MG63 (cell line): Measurements from ENCODE around the gene GPR65. TPM values are rescaled to one million over a fixed set of nuclear protein-coding genes. Genes with fewer than 3 reads are reported as not detected.
"Not testable (repeated sequence)": the region's sequence is repeated elsewhere in the genome, so short reads cannot be mapped to it uniquely, and the experiment has no call there.

Experiments
- DNase-seq: peaks from one replicate; pipeline ENCODE4 v3.0.0-alpha.2; 2020
- H3K27me3 ChIP-seq: fragments of 250-450 bp; sonication (Bioruptor Pico); 2 replicates; pipeline ENCODE4 v1.5.1; 2020; ENCODE audit warnings: mild to moderate bottlenecking, moderate library complexity
- H3K36me3 ChIP-seq: fragments of 250-450 bp; sonication (Bioruptor Pico); 2 replicates; pipeline ENCODE4 v1.5.1; 2020; ENCODE audit warnings: mild to moderate bottlenecking, moderate library complexity
- H3K4me3 ChIP-seq: fragments of 250-450 bp; sonication (Bioruptor Pico); 2 replicates; pipeline ENCODE4 v1.5.1; 2020; ENCODE audit warnings: mild to moderate bottlenecking, moderate library complexity
- H3K9me3 ChIP-seq: fragments of 250-450 bp; sonication (Bioruptor Pico); 2 replicates; pipeline ENCODE4 v1.5.1; 2020; ENCODE audit warnings: mild to moderate bottlenecking, moderate library complexity
- total RNA-seq: library from RNA; depleted of rRNA; stranded (reverse); fragments of >200 nt; shearing (Covaris generic); gene quantifications from 2 replicates; pipeline ENCODE4 v1.2.3, GENCODE V29; 2014; ENCODE audit warnings: low replicate concordance

Gene GPR65
- total RNA-seq, 1 experiment from 2014 or later, result not detected

DNA sequence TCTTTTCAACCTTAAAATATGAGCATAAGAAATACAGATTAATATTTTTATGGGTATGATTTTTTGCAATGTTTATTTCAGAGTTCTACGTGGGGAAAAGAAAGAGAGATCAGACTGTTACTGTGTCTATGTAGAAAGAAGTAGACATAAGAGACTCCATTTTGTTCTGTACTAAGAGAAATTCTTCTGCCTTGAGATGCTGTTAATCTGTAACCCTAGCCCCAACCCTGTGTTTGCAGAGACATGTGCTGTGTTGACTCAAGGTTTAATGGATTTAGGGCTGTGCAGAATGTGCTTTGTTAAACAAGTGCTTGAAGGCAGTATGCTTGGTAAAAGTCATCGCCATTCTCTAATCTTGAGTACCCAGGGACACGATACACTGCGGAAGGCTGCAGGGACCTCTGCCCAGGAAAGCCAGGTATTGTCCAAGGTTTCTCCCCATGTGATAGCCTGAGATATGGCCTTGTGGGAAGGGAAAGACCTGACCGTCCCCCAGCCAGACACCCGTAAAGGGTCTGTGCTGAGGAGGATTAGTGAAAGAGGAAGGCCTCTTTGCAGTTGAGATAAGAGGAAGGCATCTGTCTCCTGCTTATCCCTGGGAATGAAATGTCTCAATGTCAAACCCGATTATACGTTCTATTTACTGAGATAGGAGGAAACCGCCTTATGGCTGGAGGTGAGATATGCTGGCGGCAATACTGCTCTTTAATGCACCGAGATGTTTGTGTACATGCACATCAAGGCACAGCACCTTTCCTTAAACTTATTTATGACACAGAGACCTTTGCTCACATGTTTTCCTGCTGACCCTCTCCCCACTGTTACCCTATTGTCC, 19.5 kb downstream of the GPR65 start:
- not testable (repeated sequence) for H3K36me3 ChIP-seq, H3K9me3 ChIP-seq

DNA sequence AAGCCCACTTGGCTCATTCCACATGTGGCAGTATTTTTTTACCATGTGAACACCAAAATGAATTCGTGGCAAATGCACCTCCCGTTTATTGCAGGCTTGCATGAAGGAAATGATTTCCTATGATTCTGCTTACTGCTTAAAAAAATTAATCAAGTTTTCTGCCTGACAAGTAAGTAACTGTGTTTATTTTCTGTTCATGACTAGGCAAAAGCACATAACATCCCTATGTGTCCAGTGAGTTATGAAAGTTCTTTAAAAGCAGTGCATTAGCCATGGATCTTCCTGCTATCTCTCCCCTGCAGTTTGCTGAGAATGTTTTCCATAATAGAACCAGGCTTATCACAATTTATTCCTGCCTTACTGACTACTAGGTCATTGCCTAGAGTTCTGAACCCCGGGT, 20.4 kb downstream of the GPR65 start:
- Histone ChIP-seq H3K9me3 (no peaks in the 10 kb centered on the region), H3K36me3 (no peaks in the 10 kb centered on the region), H3K27me3 (no peaks in the 10 kb centered on the region), H3K4me3 (no peak overlapping the region)
- DNase-seq, result no peak

More for the DNA sequence above, 19.5 kb downstream of the GPR65 start:
- not testable (repeated sequence) for H3K4me3 ChIP-seq, DNase-seq, H3K27me3 ChIP-seq

DNA sequence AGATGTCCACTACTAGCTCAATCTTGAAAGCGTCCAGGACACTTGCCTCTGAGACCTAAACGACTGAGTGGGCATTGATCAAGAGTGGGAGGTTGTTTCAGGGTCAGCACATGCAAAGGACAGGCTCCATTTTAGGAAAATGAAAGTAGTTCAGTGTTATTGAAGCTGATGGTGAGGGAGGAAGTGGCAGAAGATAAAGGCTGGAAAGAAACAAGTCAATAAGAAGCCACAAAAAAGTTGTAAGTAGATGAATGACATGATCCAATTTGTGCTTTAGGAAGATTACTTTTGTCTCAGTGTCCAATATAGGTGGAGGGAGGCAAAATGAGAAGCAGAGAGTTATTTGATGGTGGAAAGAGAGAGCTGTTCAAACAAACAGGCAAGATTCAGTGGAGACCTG, 22.0 kb downstream of the GPR65 start:
- Histone ChIP-seq H3K27me3 (no peaks in the 10 kb centered on the region), H3K4me3 (no peak overlapping the region), H3K9me3 (no peaks in the 10 kb centered on the region), H3K36me3 (no peaks in the 10 kb centered on the region)
- no peak for DNase-seq

DNA sequence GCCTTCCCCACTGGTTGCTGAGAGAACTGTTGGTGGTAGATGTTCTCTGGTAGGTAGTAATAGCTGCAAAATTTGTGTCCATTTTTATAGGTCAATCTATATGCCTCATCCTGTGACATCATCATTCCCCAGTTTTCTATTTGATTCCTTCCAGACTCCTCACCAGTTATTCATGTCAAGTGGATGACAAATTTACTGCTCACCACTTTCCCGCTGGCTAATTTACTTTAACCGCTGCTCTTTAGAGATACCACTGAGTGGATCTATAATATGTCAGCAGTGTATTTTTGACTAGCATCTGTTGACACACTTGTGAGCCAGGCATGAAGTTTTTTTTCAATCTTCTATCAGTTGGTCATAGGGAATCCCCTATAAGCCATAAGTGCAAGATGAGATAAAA, 24.6 kb downstream of the GPR65 start:
- Histone ChIP-seq H3K4me3 (no peak overlapping the region), H3K27me3 (no peaks in the 10 kb centered on the region), H3K36me3 (no peaks in the 10 kb centered on the region), H3K9me3 (no peaks in the 10 kb centered on the region)
- no peak for DNase-seq

GRCh38 chr14:88030079-88030478, 25.1 kb downstream of the GPR65 start:
- DNase-seq, result no peak
- no peaks in the 10 kb centered on the region for H3K27me3 ChIP-seq
- no peaks in the 10 kb centered on the region for H3K9me3 ChIP-seq
- no peak overlapping the region for H3K4me3 ChIP-seq
- no peaks in the 10 kb centered on the region for H3K36me3 ChIP-seq

- DNase-seq, result no peak
- no peaks in the 10 kb centered on the region for H3K27me3 ChIP-seq
- no peaks in the 10 kb centered on the region for H3K36me3 ChIP-seq
- H3K4me3 ChIP-seq, result no peak overlapping the region
- H3K9me3 ChIP-seq, result no peaks in the 10 kb centered on the region
Measured at GRCh38 chr14:88030892-88031291, 26.0 kb downstream of the GPR65 start.

DNA sequence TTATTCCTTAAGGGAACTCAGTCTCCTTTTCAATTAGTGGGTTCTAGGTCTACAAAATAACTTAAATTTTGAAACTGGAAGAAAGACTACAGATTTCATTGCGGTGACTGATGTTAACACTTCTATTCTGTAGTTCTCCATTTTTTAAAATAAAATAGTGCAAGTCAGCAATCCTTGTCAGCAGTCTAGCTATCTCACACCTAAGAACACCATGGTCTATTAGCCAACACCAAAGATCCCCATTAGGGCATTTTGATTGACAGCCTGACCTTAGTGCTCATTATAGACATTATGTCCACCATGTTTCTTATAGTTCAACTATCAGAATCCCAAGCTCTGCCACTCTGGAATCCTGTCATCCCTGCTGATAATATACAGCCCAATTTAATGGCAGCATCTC, 27.4 kb downstream of the GPR65 start:
- no peak for DNase-seq
- H3K27me3 ChIP-seq, result no peaks in the 10 kb centered on the region
- no peaks in the 10 kb centered on the region for H3K36me3 ChIP-seq
- H3K4me3 ChIP-seq, result no peak overlapping the region
- H3K9me3 ChIP-seq, result no peaks in the 10 kb centered on the region

DNA sequence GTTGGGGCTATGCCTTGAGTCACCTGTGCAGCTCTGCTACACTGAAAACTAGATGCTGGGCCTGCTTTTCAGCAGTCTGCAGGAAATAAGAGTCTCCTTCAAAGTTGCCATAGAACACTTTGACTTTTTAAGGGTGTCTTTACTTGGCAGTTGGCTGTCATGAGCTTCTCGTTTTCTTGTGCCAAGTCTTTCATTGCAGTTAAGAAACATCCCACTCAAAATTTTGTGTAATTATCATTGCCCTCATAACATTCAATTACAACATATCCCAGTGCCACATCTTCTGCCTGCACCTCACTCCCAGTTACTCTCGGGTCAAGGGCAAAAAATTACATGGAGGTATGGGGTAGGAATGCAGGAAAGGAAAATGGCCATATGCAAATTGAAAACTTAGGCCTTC, 29.1 kb downstream of the GPR65 start:
- no peak for DNase-seq
- H3K36me3 ChIP-seq, result no peaks in the 10 kb centered on the region
- H3K9me3 ChIP-seq, result no peaks in the 10 kb centered on the region
- no peak overlapping the region for H3K4me3 ChIP-seq
- no peaks in the 10 kb centered on the region for H3K27me3 ChIP-seq

- Histone ChIP-seq H3K4me3 (no peak overlapping the region), H3K27me3 (no peaks in the 10 kb centered on the region), H3K9me3 (no peaks in the 10 kb centered on the region), H3K36me3 (no peaks in the 10 kb centered on the region)
- no peak for DNase-seq
Measured at GRCh38 chr14:88036422-88036821, 31.5 kb downstream of the GPR65 start.

GRCh38 chr14:88037325-88037724, 32.4 kb downstream of the GPR65 start:
- no peak overlapping the region for H3K4me3 ChIP-seq
- H3K36me3 ChIP-seq, result no peaks in the 10 kb centered on the region
- H3K9me3 ChIP-seq, result no peaks in the 10 kb centered on the region
- DNase-seq, result no peak
- no peaks in the 10 kb centered on the region for H3K27me3 ChIP-seq

- no peak overlapping the region for H3K4me3 ChIP-seq
- no peaks in the 10 kb centered on the region for H3K27me3 ChIP-seq
- DNase-seq, result no peak
- H3K36me3 ChIP-seq, result no peaks in the 10 kb centered on the region
- H3K9me3 ChIP-seq, result no peaks in the 10 kb centered on the region
Measured at GRCh38 chr14:88039197-88039596, 34.3 kb downstream of the GPR65 start.

GRCh38 chr14:88040146-88040545, 35.2 kb downstream of the GPR65 start:
- no peaks in the 10 kb centered on the region for H3K9me3 ChIP-seq
- DNase-seq, result no peak
- H3K27me3 ChIP-seq, result no peaks in the 10 kb centered on the region
- H3K4me3 ChIP-seq, result no peak overlapping the region
- H3K36me3 ChIP-seq, result no peaks in the 10 kb centered on the region

DNA sequence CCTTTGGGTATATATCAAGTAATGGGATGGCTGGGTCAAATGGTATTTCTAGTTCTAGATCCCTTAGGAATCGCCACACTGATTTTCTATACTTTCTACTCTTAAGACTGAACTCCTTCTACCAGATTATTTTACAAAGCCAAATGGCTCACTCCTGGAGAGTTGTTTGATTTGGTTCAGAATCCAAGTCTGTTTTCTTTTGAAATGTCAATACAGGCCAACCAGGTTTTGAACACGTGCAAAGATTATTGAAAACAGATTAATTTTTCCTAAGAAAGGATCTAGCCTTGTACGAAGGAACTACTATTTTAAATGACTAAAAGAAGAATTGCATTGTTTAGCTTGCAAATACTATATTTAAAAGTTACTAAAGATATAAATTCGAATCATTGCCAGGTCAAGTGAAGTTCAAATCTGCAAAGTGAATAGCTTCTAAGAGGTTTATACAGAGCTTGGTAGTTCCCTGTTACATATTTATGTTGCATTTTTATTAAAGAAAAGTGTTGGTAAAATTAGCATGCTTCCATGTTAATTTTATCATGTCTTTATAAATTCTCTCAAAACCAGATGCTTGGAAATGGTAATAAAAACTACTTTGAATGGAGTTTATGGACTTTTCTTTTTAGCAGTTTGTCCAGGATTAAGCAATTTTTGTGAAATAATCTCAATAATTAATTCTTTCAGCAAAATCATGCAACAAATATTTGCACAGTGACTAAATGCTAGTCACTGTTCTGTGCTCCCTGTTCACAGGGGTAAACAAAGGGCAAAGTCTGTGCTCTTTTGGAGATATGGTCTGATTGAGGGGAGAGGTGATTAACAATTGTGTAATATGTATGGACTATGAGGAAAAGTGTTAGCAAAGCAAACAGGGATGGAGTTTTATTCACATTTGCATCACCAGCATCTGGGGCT, 38.9 kb downstream of the GPR65 start:
- no peak for DNase-seq
- H3K4me3 ChIP-seq, result no peak overlapping the region
- no peaks in the 10 kb centered on the region for H3K36me3 ChIP-seq
- no peaks in the 10 kb centered on the region for H3K27me3 ChIP-seq
- no peaks in the 10 kb centered on the region for H3K9me3 ChIP-seq

GRCh38 chr14:88044444-88044758, 39.5 kb downstream of the GPR65 start:
- no peaks in the 10 kb centered on the region for H3K36me3 ChIP-seq
- no peak for DNase-seq
- H3K27me3 ChIP-seq, result no peaks in the 10 kb centered on the region
- H3K9me3 ChIP-seq, result no peaks in the 10 kb centered on the region
- H3K4me3 ChIP-seq, result no peak overlapping the region

GRCh38 chr14:88044776-88045446, 40.0 kb downstream of the GPR65 start:
- H3K4me3 ChIP-seq, result no peak overlapping the region
- H3K9me3 ChIP-seq, result no peaks in the 10 kb centered on the region
- no peaks in the 10 kb centered on the region for H3K36me3 ChIP-seq
- H3K27me3 ChIP-seq, result no peaks in the 10 kb centered on the region
- no peak for DNase-seq

GRCh38 chr14:88045705-88046104, 40.8 kb downstream of the GPR65 start:
- no peak for DNase-seq
- Histone ChIP-seq H3K4me3 (no peak overlapping the region), H3K27me3 (no peaks in the 10 kb centered on the region), H3K9me3 (no peaks in the 10 kb centered on the region), H3K36me3 (no peaks in the 10 kb centered on the region)

GRCh38 chr14:88048351-88048750, 43.4 kb downstream of the GPR65 start:
- no peaks in the 10 kb centered on the region for H3K9me3 ChIP-seq
- H3K4me3 ChIP-seq, result no peak overlapping the region
- no peaks in the 10 kb centered on the region for H3K36me3 ChIP-seq
- H3K27me3 ChIP-seq, result no peaks in the 10 kb centered on the region
- DNase-seq, result no peak
